RWPE1 (cell line): Measurements from ENCODE around the gene PRSS21.

ENCODE experiments used
- CTCF ChIA-PET: fragments of 350-600 bp; sonication (Branson Sonifier 250); formaldehyde crosslinking; extraction: SDS; loops from one replicate; lab custom pipeline; 2021; lab: Yijun Ruan, JAX
- POLR2A ChIA-PET: fragments of 400-600 bp; formaldehyde crosslinking; extraction: SDS; loops from one replicate; lab custom pipeline; 2020; ENCODE audit warnings: antibody characterized with exemption; ENCODE audit not compliant: low non-redundant PET; lab: Yijun Ruan, JAX
- DNase-seq: peaks from one replicate; pipeline ENCODE4 v3.0.0; 2012; ENCODE audit warnings: low spot score
- H3K27ac ChIP-seq: fragments of 450-650 bp; 2 replicates; pipeline ENCODE4 v1.5.1; 2017
- TF ChIP-seq, protein P1 (sequence below): fragments of 450-650 bp; conservative IDR thresholded peaks from 2 replicates; pipeline ENCODE4 v1.5.1; 2017; ENCODE audit warnings: low read depth, mild to moderate bottlenecking

Gene PRSS21

DNA sequence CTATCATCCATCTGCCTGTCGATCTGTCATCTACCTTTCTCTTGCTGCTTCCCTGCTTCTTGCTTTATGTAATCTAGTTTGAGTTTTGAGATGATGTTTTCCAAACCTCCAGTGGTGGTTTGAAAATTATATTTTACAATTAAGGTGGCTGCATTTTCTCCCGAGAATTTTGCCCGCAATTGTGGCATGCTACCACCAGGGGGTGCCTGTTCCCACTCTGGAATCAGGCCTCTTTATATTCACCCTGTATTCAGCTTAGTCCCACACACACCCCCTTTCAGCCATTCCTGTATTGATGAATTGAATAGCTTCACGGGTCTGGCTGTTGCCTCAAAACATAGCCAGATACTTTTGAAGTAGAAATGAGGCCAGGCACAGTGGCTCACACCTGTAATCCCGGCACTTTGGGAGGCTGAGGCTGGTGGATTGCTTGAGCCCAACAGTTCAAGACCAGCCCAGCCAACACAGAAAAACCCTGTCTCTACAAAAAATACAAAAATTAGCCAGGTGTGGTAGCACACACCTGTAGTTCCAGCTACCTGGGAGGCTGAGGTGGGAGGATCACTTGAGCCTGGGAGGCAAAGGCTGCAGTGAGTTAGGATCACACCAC is 37.8 kb downstream of the PRSS21 start:
- no peak for DNase-seq
- TF ChIP-seq, protein P1, sequence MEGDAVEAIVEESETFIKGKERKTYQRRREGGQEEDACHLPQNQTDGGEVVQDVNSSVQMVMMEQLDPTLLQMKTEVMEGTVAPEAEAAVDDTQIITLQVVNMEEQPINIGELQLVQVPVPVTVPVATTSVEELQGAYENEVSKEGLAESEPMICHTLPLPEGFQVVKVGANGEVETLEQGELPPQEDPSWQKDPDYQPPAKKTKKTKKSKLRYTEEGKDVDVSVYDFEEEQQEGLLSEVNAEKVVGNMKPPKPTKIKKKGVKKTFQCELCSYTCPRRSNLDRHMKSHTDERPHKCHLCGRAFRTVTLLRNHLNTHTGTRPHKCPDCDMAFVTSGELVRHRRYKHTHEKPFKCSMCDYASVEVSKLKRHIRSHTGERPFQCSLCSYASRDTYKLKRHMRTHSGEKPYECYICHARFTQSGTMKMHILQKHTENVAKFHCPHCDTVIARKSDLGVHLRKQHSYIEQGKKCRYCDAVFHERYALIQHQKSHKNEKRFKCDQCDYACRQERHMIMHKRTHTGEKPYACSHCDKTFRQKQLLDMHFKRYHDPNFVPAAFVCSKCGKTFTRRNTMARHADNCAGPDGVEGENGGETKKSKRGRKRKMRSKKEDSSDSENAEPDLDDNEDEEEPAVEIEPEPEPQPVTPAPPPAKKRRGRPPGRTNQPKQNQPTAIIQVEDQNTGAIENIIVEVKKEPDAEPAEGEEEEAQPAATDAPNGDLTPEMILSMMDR, result peak; percentile 46
- ChIA-PET CTCF (interaction anchor here (0.5 to 1.7 kb wide), 6 partner anchors 8 to 153 kb away, joined by 3 to 5 read pairs (median 4); no protein-coding TSS in a partner anchor), POLR2A (no interaction called here)
- H3K27ac ChIP-seq, result no peak overlapping the region; the same call in 1 of the 2 replicates

DNA sequence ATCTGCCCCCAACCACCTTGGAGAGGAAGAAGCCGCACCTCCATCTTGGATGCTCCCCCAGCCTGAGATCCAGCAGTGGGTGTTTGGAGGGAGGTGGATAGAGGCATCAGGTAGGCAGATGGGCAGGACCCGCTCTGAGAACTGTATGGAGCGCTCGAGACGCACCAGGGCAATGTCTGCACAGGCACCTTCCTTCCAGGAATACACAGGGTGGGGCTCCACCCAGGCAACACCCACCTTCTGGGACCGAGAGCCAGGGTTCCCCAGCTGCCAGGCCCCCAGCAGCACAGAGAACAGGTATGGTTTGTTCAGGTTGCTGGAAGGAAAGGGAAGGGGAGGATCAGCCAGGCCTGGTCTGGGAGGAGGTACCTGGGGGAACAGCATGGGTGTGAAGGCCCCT is 38.5 kb downstream of the PRSS21 start:
- ChIA-PET CTCF (interaction anchor here (0.6 to 1.6 kb wide), 2 partner anchors 16 to 27 kb away, joined by 3 to 4 read pairs; no protein-coding TSS in a partner anchor), POLR2A (no interaction called here)
- TF ChIP-seq, protein P1, result no peak
- peak overlapping the region; percentile 62 for H3K27ac ChIP-seq
- DNase-seq, result no peak

DNA sequence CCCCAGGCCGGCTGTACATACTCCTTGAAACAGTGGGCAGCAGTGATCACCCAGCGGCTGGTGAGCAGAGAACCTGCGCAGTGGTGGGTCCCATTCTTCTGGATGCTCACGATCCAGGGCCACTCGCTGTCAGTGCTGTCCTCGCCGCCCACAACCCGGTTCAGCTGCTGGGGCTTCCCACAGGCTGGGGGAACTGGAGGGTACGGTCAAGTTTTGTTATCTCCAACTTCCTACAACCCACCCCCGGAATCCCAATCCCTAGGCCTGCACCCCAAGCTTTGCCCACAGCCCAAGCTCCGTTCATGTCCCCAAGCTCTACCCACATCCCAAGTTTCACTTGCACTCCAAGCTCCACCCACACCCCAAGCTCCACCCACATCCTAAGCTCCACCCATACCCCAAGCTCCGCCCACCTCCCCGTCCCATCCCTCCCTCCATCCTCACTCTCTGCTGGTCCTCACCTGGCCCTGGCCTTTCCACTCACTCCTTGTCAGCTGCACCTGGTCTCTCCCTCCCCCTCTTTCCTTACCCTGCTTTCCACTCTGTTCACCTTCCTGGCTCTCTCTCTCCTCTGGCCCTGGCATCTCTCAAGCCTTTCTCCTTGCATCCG is 39.1 kb downstream of the PRSS21 start:
- CTCF ChIA-PET, result interaction anchor here (0.6 to 1.6 kb wide), 3 partner anchors 14 to 26 kb away, joined by 3 to 4 read pairs (median 3); no protein-coding TSS in a partner anchor
- H3K27ac ChIP-seq, result peak overlapping the region; percentile 62
- DNase-seq, result peak; percentile 64
- POLR2A ChIA-PET, result no interaction called here
- TF ChIP-seq, protein P1, result no peak

DNA sequence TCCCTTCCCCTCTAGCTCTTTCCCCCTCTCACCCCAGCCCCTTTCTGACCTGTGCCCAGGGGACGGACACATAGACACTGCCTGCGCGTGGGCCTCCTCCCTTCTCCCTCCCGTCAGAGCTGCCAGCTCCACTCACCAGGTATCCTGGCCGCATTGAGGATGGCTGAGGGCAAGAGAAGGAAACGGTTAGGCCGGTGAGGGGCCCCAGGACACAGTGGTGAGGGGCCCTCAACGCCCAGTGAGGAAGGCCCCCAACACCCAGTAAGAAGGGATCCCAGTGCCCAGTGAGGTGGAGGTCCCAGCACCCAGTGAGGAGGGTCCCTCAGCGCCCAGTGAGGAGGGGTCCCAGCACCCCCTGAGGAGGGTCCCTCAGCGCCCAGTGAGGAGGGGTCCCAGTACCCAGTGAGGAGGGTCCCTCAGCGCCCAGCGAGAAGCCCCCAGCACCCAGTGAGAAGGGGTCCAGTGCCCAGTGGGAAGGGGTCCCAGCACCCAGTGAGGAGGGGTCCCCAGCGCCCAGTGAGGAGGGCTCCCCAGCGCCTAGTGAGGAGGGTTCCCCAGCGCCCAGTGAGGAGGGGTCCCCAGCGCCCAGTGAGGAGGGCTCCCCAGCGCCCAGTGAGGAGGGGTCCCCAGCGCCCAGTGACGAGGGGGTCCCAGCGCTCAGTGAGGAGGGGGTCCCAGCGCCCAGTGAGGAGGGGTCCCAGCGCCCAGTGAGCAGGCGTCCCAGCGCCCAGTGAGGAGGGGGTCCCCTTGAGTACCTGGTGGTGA is 39.8 kb downstream of the PRSS21 start:
- POLR2A ChIA-PET, result no interaction called here
- TF ChIP-seq, protein P1, result no peak
- no peak for DNase-seq
- CTCF ChIA-PET, result interaction anchor here (0.8 to 1.6 kb wide), 2 partner anchors 15 to 17 kb away, joined by 3 to 4 read pairs; no protein-coding TSS in a partner anchor
- peak overlapping the region; percentile 62 for H3K27ac ChIP-seq

DNA sequence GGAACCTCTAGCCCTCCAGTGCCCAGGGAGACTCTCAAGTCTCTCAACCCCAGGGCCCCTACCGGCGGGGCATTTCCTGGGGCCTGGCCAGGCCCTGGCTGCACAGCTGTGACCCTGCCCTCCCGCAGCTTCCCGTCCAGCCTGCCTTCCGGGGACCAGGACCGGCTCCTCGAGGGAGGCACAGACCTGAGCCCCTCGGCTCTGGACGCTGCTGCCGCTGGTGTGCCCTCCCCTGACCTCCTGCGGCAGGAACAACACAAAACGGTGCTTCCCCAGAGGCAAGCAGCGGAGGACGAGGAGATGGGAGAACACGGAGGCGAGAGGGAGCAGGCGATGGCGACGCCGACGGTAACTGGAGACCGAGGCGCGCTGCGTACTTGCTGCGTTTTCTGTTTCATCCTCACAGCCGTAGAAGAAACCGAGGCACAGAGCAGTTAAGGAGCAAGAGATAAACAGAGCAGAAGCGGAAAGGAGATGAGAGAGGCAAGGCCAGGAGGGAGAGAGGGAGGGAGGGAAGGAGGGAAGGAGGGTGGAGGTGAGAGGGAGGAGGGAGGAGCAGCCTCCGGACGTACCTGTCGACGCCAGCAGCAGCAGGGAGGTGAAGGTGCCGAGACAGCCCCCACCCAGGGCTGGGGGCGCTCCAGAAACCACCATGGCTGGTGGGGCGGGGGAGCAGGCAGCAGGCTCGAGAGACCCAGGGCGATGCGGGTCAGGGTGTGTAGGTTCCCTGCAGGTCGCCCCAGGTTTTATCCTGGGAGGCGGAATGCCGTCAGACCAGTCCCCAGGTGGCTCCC is 40.6 kb downstream of the PRSS21 start, which contains the start of gene PRSS22:
Gene PRSS22 (minus strand): TSS at position 720 of the 794 bp plus-strand sequence. CDS start 66 bp downstream, at position 654.
- peak; percentile 42 for DNase-seq
- ChIA-PET CTCF (interaction anchor here (0.7 to 1.5 kb wide), 4 partner anchors 10 to 1177 kb away, joined by 3 read pairs; no protein-coding TSS in a partner anchor), POLR2A (interaction anchor here (1.2 kb wide), 1 partner anchor 19 kb away, joined by 3 read pairs; no protein-coding TSS in a partner anchor)
- TF ChIP-seq, protein P1, result no peak
- H3K27ac ChIP-seq, result no peak within 1 kb of the TSS
